ENCODE measurements around the gene IKZF3.
"Not testable (repeated sequence)": the region's sequence is repeated elsewhere in the genome, so short reads cannot be mapped to it uniquely, and the experiment has no call there.

The IKZF3 gene

GRCh38 chr17:39751637-39752036, 112.5 kb downstream of the IKZF3 start:
- H3K9me3 ChIP-seq (ENCODE audit: insufficient read depth, low read length, severe bottlenecking), result no peaks in the 10 kb centered on the region
- ATAC-seq (ENCODE audit: insufficient read depth, low read depth) (no peak), DNase-seq (no peak)
- H3K4me1 ChIP-seq (ENCODE audit: insufficient read depth, low read length), result peaks cover 42% of the 10 kb centered on the region
- H3K4me2 ChIP-seq (ENCODE audit: insufficient read depth, low read length), result no peak overlapping the region
- no peak overlapping the region for H3K27ac ChIP-seq (ENCODE audit: low read length)
- no peaks in the 10 kb centered on the region for H3K79me2 ChIP-seq (ENCODE audit: insufficient read depth, low read length)
- H4K20me1 ChIP-seq (ENCODE audit: insufficient read depth, low read length), result no peaks in the 10 kb centered on the region
- H2AFZ ChIP-seq (ENCODE audit: low read depth, low read length), result no peak overlapping the region
- no peaks in the 10 kb centered on the region for H3K36me3 ChIP-seq (ENCODE audit: insufficient read depth, low read length)
- no peaks in the 10 kb centered on the region for H3K27me3 ChIP-seq (ENCODE audit: insufficient read depth, low read length, poor library complexity)
- no peak for TF ChIP-seq CTCF (IDR thresholded peaks at IDR 0.05; ENCODE audit: borderline replicate concordance, extremely low read depth, low read length, poor library complexity, severe bottlenecking)
- no peak for TF ChIP-seq EZH2 (IDR thresholded peaks at IDR 0.05; ENCODE audit: borderline replicate concordance, low read depth, low read length, severe bottlenecking)
- H3K4me3 ChIP-seq (ENCODE audit: low read depth in 1 of 2, low read length in 2 of 2), result no peak overlapping the region
- H3K9ac ChIP-seq (ENCODE audit: low read depth, low read length), result no peak overlapping the region

GRCh38 chr17:39751016-39751543, 113.0 kb downstream of the IKZF3 start:
- Histone ChIP-seq H3K9ac (ENCODE audit: low read depth, low read length) (no peak overlapping the region), H3K27ac (ENCODE audit: low read length) (no peak overlapping the region), H3K4me1 (ENCODE audit: insufficient read depth, low read length) (peaks cover 36% of the 10 kb centered on the region), H3K36me3 (ENCODE audit: insufficient read depth, low read length) (no peaks in the 10 kb centered on the region), H3K9me3 (ENCODE audit: insufficient read depth, low read length, severe bottlenecking) (no peaks in the 10 kb centered on the region), H2AFZ (ENCODE audit: low read depth, low read length) (no peak overlapping the region), H3K4me2 (ENCODE audit: insufficient read depth, low read length) (no peak overlapping the region), H3K79me2 (ENCODE audit: insufficient read depth, low read length) (no peaks in the 10 kb centered on the region), H4K20me1 (ENCODE audit: insufficient read depth, low read length) (no peaks in the 10 kb centered on the region), H3K27me3 (ENCODE audit: insufficient read depth, low read length, poor library complexity) (no peaks in the 10 kb centered on the region), H3K4me3 (ENCODE audit: low read depth in 1 of 2, low read length in 2 of 2) (no peak overlapping the region)
- ATAC-seq (ENCODE audit: insufficient read depth, low read depth) (no peak), DNase-seq (no peak)
- TF ChIP-seq CTCF (IDR thresholded peaks at IDR 0.05; ENCODE audit: borderline replicate concordance, extremely low read depth, low read length, poor library complexity, severe bottlenecking) (no peak), EZH2 (IDR thresholded peaks at IDR 0.05; ENCODE audit: borderline replicate concordance, low read depth, low read length, severe bottlenecking) (no peak)

GRCh38 chr17:39750131-39751015, 113.7 kb downstream of the IKZF3 start:
- Histone ChIP-seq H3K36me3 (ENCODE audit: insufficient read depth, low read length) (no peaks in the 10 kb centered on the region), H3K27me3 (ENCODE audit: insufficient read depth, low read length, poor library complexity) (no peaks in the 10 kb centered on the region), H3K4me3 (ENCODE audit: low read depth in 1 of 2, low read length in 2 of 2) (no peak overlapping the region), H2AFZ (ENCODE audit: low read depth, low read length) (no peak overlapping the region), H3K9me3 (ENCODE audit: insufficient read depth, low read length, severe bottlenecking) (no peaks in the 10 kb centered on the region), H3K9ac (ENCODE audit: low read depth, low read length) (no peak overlapping the region), H3K4me2 (ENCODE audit: insufficient read depth, low read length) (no peak overlapping the region), H3K27ac (ENCODE audit: low read length) (no peak overlapping the region), H3K79me2 (ENCODE audit: insufficient read depth, low read length) (no peaks in the 10 kb centered on the region), H4K20me1 (ENCODE audit: insufficient read depth, low read length) (no peaks in the 10 kb centered on the region), H3K4me1 (ENCODE audit: insufficient read depth, low read length) (peaks cover 29% of the 10 kb centered on the region)
- no peak for TF ChIP-seq EZH2 (IDR thresholded peaks at IDR 0.05; ENCODE audit: borderline replicate concordance, low read depth, low read length, severe bottlenecking)
- no peak for TF ChIP-seq CTCF (IDR thresholded peaks at IDR 0.05; ENCODE audit: borderline replicate concordance, extremely low read depth, low read length, poor library complexity, severe bottlenecking)
- DNase-seq (no peak), ATAC-seq (ENCODE audit: insufficient read depth, low read depth) (no peak)

GRCh38 chr17:39748444-39749034, 115.6 kb downstream of the IKZF3 start:
- not testable (repeated sequence) for DNase-seq; H3K9me3 ChIP-seq (ENCODE audit: insufficient read depth, low read length, severe bottlenecking); H3K9ac ChIP-seq (ENCODE audit: low read depth, low read length); H3K4me3 ChIP-seq (ENCODE audit: low read depth in 1 of 2, low read length in 2 of 2); H3K4me2 ChIP-seq (ENCODE audit: insufficient read depth, low read length); ATAC-seq (ENCODE audit: insufficient read depth, low read depth); H4K20me1 ChIP-seq (ENCODE audit: insufficient read depth, low read length); H3K27me3 ChIP-seq (ENCODE audit: insufficient read depth, low read length, poor library complexity); H3K79me2 ChIP-seq (ENCODE audit: insufficient read depth, low read length); H3K27ac ChIP-seq (ENCODE audit: low read length); H2AFZ ChIP-seq (ENCODE audit: low read depth, low read length); H3K36me3 ChIP-seq (ENCODE audit: insufficient read depth, low read length)
- peaks cover 12% of the 10 kb centered on the region for H3K4me1 ChIP-seq (ENCODE audit: insufficient read depth, low read length)
